HG02852 (cell line): ENCODE measurements around the gene CHCHD4.
A peak's percentile ranks its signal among the peaks of the same experiment; 100 is the strongest.

ENCODE experiments used
- ATAC-seq: cut with Tn5 transposase; IDR thresholded peaks from one replicate; pipeline ENCODE4 v1.9.1; 2021; ENCODE audit warnings: mild to moderate bottlenecking, moderate library complexity; ENCODE audit not compliant: unreplicated experiment

CHCHD4 gene

DNA sequence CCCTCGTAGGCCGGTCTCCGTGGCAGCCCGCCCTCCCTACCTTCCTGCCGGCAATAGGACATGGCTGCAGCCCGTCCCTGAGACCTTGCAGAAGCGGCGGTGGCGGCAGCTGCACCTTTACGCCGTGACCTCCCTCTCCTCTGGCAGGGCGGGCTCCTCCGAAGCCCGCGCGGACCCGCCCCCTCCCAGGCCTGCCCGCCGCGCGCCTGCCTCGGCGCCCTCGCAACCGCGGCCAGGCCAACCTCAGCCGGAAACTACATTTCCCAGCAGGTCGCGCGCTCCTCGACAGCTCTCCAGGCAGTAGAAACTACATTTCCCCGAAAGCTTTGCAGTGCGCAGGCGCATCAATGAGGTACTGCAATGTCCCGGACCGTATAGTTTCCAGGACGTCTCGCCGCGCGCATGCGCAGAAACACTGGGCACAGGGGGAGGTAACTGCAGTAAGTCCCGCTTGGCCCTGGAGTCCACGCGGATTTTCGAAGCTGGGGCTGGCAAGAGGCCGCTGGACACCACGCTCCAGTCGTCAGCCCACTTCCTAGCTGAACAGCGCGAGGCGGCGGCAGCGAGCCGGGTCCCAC is at the start of gene CHCHD4, which contains the start of gene TMEM43:
Gene CHCHD4, minus strand, starts transcription at position 256 of the 578 bp plus-strand sequence. Its CDS starts 194 bp downstream, at position 62.
Gene TMEM43, plus strand, starts transcription at position 438 of the 578 bp plus-strand sequence. CDS start 142 bp downstream, outside the sequence.
- peak; percentile 90 for ATAC-seq

DNA sequence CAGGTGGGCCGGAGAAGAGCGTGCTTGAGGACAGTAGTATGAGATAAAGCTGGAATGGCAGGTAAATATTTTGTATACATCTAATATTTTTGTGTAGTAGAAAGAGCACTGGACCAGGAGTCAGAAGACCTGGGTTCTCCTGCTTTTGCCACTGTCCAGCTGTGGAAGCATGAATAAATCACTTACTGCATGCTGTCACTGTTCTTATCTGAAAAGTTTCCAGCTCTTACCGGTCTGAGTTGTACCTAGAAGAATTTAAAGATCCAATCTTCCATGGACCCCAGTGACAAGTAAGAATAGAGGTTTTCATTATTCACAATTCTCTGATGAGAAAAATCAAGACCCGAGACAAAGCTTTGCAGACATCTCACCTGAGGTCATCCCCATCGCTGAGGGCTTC is 47.8 kb upstream of the CHCHD4 start:
- no peak for ATAC-seq

DNA sequence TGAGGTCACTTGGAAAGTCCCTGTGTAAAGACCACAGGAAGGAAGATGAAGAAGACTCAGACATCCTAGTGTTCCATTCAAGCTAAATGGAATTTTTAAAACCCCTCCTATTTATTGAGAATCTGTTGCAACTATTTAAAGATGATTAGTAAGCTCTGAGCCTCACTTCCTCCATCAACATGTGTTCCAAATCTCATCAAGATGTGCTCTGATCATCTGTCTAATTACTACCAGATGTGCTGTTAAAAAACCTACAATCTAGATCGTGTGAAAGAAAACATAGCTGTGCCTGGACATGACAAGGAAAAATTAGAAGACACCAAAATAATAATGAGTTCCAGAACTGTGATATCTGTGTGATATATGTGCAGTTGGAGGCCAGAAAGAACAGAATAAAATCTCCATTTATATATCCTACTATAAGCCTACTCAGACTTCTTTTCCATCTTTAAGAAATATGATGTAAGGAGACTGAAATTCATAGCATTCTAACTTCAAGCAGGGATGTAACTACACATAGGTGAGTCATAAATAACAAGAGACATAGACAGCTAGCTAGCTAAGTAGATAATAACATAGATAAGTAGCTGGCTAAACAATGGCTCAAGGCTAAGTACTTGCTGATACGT is 46.0 kb upstream of the CHCHD4 start:
- no peak for ATAC-seq

DNA sequence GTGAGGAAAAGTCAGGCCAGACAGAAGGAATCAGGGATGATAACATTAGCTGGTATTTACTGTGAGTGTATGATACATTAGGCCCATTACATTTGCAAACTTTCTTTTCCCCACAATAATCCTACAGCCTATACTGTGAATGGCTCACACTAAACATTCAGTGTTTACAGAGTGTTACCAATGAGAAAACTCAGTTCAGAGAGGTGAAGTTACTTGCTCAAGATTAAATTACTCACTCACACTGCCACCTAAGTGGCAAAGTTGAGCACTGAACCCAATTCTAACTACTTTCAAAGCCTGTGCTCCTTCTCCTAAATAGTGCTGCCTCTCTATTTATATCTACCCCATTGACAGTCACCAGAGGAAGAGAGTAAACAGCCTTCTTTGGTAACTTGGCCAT is 45.2 kb upstream of the CHCHD4 start:
- ATAC-seq: no peak

DNA sequence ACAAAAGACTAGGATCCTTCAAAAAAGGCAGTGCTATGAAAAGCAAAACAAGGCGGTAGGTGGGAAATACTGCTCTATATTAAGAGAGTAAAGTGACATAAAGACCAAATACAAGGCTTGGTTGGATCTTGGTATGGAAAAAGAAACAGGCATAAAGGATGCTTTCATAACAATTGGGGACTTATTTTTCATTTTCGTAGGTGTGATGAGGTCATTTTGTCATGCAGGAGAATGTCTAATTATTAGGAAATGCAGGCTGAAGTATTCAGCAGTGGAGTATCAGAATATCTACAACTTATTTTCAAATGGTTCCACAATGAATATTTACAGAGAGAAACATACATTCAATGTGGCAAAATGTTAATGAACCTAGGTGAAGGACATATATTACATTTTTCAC is 44.8 kb upstream of the CHCHD4 start:
- no peak for ATAC-seq

DNA sequence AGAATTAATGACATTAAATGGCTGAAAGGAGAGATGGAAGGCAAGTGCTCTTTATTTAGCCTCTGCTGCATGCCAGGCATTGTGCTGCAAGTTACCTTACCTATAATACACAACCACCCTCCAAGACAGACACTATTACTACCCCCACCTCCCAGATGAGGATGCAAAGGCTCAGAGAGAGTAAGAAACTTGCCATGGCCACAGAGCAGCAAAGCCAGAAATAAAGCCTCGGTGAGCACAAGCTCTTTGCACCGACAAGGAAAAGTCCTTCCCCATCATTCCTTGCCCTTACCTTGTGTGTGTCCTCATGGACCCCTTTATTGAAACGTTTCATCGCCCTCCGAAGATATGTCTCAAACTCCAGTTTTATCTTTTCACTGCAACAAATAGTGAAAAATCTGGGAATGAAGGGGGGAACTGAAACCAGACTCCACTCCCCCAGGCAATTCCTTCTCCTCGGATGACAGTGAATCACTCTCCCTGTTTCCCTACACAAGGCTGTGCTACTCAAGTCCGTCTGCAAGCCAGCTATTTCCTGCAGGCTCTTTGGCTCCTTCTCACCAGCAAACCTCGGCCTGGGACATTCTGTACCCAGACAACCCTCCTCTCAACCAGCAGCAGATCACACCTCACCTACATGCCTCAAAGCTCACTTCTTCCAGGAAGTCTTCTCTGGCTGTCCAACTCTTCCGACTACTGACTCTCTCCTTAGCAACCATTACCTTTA is 42.4 kb upstream of the CHCHD4 start:
- ATAC-seq: no peak

DNA sequence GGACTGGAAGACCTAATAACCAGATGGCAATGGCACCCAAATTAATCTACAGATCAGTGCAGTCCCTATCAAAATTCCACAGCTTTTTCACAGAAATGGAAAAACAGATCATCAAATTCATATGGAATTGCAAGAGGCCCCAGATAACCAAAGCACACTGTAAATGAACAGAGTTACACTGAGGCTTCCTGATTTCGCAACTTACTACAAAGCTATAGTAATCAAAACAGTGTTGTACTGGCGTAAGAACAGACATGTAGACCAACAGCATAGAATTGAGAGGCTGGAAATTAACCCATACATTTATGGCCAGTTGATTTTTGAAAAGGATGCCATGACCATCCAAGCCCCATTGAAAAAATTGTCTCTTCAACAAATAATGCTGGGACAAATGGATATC is 37.5 kb upstream of the CHCHD4 start:
- ATAC-seq: no peak

DNA sequence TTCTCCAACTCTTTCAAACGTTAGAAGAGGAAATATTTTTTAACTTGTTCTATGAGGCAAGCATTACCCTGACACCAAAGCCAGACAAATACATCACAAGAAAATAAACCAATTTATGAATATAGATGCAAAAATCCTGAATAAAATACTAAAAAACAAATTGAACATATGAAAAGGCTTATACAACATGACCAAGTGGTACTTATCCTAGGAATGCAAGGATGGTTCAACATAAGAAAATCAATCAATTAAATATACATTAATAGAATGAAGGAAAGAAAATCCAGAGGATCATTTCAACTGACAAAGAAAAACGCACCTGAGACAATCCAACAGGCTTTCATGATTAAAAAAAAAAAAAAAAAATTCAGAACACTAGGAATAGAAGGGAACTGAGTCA is 36.6 kb upstream of the CHCHD4 start:
- ATAC-seq: no peak

DNA sequence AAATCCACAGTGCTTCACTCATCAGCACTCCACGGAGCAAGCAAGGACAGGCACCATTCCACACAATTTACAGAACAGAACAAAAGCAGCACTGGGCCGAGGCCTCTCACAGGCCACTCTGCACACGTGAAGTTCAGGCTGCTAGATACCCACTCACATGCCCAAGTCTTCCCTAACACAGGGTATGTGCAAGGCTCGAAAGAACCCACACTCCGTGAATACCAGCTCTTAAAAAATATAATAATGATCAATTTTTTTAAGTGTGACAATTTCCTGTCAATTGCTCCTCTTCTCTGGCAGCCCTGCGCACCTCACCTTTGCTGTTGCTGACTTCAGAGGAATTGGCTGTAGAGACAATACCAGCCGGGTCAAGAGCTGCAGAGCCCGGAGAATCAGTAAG is 34.8 kb upstream of the CHCHD4 start:
- ATAC-seq: no peak

DNA sequence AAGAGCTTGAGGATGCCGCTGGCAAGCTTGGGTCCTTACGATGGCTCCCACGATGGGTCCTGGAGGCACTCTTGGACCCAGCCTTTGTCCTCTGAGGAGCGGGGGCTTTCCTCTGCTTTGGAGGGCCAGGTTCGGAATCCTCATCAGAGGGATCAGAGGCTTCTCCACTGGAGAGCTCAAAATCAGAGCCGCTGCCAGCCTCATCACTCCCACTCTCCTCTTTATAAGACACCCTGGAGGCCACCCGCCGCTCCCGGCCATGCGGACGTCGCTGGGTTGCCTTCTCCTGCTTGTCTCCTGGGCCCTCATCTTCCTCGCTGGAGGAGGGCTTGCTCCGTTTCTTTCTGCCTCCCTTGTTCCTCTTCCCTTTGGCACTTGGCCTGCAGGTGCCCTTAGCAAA is 33.7 kb upstream of the CHCHD4 start:
- ATAC-seq: no peak

DNA sequence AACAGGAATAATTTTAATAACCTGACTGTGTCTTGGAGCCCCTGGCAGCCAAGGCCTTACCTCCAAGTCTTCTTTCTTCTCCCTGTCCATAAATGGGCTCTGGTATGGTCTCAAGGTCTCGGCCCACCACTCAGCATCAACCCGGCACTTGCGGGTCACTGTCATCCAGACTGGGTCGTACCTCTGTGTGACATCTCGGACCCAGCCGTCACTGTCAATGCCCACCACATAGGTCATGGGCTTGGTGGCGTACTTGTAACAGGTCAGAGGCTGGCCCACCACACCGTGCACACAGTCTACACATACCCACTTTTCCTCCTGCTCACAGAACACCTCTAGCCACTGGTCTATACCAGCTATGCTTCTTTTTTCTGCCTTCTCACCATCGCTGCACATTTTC is 33.3 kb upstream of the CHCHD4 start:
- ATAC-seq: no peak

DNA sequence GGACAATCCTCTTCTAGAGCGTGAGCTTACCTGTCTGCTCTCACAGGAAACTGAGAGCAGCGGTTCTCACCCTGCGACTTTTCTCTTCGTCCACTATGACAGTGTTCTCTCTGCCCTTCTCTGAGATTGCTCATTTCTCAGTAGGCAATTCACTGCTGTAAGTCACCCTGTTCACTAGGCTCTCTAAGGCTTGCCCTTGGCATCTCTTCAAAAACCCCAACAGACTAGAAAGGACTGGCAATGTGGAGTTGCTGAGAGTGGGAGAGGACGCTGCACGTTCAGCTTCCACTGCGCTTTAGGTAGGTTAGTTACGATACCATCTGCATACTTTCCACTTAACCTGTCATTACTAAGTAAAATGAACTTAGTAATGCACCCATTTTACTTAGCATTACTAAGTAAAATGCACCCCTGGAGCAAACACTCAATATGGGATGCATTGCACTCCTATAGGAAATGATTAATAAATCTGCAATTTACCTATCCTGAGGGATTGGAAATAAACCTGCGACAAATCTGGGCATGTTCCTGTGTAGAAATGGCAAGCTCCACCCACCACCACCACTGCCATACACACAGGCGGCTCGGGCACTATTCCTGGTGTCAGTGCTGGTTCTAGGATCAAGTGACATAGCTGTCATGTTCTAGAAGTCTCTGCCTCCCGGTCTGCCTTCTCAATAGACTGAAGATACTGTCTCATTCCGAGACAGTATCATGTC is 32.3 kb upstream of the CHCHD4 start:
- ATAC-seq: no peak

DNA sequence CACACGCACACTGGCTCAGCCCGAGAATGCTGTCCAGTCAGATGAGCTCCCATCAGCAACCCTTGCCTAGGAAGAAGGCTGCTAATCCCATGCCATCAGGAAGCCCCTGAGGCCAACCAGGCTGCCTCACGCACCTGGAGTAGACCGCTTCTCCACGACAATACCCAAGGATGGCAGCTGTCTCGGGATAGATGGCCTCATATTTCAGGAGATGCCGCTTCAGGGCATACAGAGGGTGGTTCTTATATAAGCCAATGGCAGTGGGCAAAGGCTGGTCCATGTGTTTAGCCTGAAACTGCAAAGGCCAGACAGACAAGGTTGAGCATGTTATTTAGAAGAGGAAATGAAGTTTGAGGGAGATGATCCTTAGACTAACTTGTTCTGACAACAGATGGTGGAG is 31.5 kb upstream of the CHCHD4 start:
- ATAC-seq: no peak

DNA sequence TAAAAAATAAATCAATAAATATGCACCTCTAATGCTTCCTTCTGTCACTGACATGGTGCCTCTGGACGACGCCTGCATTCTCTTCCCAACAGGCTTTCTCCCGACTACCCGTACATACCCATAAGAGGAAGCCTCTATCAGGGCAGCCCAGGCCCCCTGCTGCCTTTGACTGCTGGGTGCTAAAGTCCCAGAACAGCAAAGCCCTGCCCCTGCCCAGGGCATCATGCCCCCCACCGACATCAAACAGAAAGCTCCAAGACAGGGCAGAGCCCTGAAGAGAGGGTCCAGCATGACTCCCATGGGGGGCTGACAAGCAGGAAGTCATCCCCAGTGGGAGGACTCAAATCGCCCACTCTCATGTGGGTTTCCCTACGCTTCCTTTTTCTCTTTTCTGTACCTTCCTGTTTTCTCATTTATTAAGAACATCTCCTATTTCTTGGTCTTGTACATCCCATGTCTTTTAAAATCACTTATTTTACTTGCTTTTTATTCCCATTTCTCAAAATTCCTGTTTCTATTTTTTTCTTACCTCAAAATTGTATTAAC is 30.3 kb upstream of the CHCHD4 start:
- no peak for ATAC-seq

DNA sequence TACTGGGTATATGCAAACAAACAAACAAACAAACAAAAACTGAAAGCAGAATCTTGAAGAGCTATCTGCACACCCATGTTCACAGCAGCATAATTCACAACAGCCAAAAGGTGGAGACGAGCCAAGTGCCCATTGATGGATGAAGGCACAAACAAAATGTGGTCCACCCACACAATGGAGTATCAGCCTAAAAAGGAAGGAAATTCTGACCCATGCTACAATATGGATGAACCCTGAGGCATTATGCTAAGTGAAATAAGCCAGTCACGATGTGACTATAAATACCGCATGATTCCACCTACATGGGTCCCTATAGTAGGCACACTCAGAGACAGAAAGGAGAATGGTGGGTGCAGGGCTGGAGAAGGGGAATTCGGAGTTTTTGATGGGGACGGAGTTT is 29.6 kb upstream of the CHCHD4 start:
- no peak for ATAC-seq

DNA sequence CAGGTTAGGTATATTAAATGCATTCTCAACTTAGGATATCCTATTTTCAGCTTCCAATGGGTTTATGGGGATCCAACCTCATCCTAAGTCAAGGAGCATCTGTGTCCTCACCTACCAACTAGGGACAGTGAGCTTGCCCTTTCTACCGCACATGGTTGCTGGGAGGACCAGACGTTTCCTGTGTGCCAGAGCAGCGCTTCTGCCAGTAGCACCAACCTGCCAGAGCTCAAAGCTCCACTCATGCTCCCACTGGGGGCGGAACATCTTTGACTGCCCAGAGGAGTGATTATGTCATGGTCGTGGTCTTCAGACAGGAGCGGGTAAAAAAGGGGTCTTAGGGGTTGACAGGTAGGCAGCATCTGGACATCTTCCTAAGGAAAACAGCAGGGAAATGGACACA is 29.0 kb upstream of the CHCHD4 start:
- no peak for ATAC-seq

DNA sequence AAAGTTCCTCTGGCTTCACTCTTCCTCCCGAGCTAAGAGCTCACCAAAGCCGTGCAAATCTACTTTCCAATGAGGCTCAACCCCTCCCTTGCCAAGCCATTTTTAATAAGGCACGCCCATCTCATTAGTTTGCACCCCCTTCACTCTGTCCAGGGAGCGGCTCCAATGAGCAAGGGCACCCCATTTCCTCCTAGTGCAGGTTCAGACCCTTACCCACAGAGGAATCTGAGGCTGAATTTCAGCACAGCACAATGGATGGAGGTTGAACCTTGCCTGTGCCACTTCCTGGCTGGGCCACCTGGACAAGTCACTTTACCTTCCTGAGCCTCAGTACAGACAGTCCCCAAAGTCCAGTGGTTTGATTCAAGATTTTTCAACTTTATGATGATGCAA is 28.3 kb upstream of the CHCHD4 start:
- ATAC-seq: no peak

DNA sequence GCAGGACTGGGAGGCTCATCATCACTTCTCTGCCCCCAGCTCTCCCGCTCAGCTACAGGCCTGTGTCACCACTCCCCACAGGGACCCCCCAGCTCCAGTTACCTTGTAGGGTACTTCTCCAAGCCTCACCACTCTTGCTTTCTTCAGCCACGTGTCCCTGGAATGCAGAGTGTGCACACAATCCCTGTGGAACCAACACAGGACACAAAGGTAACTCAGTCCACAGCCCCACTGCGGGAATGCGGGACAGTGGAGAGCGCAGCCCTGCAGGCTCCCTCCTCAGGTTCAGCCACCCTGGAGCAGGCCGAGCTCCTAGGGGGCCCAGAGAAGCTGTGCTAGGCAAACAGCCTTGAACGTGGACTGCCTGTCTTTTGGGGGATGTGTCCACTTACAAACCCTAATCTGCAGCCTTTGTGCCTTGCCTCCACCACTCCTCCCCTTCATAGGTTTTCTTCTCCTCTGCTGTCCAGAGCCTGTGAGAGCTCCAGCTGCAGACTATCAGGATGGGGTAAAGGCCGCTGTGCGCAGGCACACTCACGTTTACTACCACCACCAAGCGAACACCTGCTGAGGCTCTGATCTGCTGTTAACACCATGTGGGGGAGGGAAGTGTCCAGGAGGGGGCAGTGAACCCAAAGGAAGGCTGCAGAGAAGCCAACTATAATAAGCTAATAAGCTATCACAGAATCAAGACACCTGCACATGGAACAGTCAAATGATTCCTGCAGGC is 27.7 kb upstream of the CHCHD4 start:
- no peak for ATAC-seq

DNA sequence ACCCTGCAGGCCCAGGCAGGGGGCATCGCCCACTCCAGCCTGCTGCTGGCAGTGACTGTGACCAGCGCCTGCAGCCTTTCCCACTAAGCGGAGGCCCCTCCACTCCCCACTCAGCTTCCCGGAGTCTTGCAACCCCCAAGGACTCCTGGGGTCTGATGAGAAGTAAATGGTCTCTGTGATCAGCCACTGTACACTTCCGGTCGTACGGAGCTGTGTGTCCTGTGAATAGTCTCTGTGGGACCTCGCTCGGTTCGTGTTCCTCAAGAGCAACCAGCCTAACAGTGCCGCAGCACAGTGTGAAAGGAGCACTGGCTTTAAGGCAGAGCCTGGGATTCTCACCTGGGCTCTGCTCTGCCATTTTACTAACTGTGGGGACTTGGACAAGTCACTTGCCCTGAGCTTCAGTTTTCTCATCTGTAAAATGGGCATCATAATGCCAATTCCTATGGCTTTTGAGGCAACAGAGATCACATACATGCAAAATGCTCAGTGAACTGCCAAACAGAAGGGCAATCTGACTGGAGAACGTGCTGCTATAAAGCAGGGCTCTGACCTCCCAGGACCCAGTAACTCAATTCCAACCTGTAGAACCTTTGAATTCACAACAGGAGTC is 26.9 kb upstream of the CHCHD4 start:
- ATAC-seq: no peak

DNA sequence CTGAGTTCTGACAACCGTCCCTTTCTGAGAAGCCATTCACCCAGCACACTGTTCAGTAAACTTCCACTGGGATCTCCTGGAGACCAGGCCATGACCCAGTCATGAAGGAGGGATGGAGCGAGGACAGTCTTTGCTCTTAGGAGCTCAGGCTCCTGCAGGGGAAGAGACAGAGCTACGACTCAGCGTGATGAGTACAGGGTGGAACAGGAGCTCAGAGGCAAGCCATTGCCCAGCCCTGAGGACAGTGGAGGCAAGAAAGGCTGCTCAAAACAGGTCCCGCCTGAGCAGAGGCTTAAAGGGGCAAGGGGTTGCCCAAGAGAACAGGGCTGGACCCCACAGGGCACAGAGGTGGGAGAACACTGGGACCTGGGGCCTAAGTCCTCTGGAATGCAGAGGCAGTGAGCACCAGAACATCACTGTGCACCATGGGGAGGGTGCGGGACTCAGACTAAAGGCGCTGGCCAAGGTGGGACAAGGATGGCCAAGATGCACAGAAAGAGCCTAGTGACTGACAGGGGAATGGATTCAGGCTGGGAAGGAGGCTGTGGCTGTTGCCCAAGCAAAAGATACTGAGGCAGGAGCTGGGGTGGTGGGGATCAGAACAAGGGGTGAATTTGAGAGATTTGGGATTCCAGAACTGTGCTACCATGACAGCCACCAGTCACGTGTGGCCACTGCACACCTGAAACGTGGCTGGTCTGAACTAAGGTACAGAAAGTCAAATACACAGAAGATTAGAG is 26.0 kb upstream of the CHCHD4 start:
- ATAC-seq: no peak
